SKM-1 treated with dmso at 0.1 percent for 144 hours (cell line): Measurements from ENCODE around the gene EFNB3.
A peak's percentile ranks its signal among the peaks of the same experiment; 100 is the strongest.

Experiments
- DNase-seq: peaks from one replicate; lab custom pipeline; 2025; ENCODE audit not compliant: unreplicated experiment; lab: John Stamatoyannopoulos, UW

Gene EFNB3

GRCh38 chr17:7716901-7717755 is 12.1 kb downstream of the EFNB3 start, which contains the start of gene DNAH2:
TSS of gene DNAH2 (plus strand) at chr17:7717744. CDS start at chr17:7719735, 1,991 bp downstream.
- DNase-seq, result peak; percentile 1

GRCh38 chr17:7717756-7718350 is 12.9 kb downstream of the EFNB3 start:
- no peak for DNase-seq

GRCh38 chr17:7719661-7720060 is 14.7 kb downstream of the EFNB3 start:
- DNase-seq, result no peak

- DNase-seq, result no peak
Observed at GRCh38 chr17:7720125-7720524, 15.1 kb downstream of the EFNB3 start.

- DNase-seq, result no peak
Observed at GRCh38 chr17:7721612-7722011, 16.6 kb downstream of the EFNB3 start.

GRCh38 chr17:7727886-7728285 is 22.9 kb downstream of the EFNB3 start:
- no peak for DNase-seq

GRCh38 chr17:7729816-7730215 is 24.8 kb downstream of the EFNB3 start:
- peak; percentile 24 for DNase-seq

GRCh38 chr17:7732981-7733539 is 28.1 kb downstream of the EFNB3 start:
- DNase-seq, result no peak

GRCh38 chr17:7737601-7738000 is 32.6 kb downstream of the EFNB3 start:
- no peak for DNase-seq

- DNase-seq, result no peak
Observed at GRCh38 chr17:7739746-7740145, 34.7 kb downstream of the EFNB3 start.

GRCh38 chr17:7740481-7741001 is 35.5 kb downstream of the EFNB3 start:
- no peak for DNase-seq

- DNase-seq, result no peak
Observed at GRCh38 chr17:7742729-7743128, 37.7 kb downstream of the EFNB3 start.

GRCh38 chr17:7744416-7744815 is 39.4 kb downstream of the EFNB3 start:
- no peak for DNase-seq

- peak; percentile 36 for DNase-seq
Observed at GRCh38 chr17:7745748-7746470, 40.9 kb downstream of the EFNB3 start.

GRCh38 chr17:7747635-7748071 is 42.7 kb downstream of the EFNB3 start:
- DNase-seq, result no peak

GRCh38 chr17:7748076-7748775 is 43.2 kb downstream of the EFNB3 start:
- DNase-seq, result no peak

GRCh38 chr17:7750321-7750821 is 45.4 kb downstream of the EFNB3 start:
- DNase-seq, result no peak

- no peak for DNase-seq
Observed at GRCh38 chr17:7754656-7755055, 49.7 kb downstream of the EFNB3 start.

GRCh38 chr17:7755095-7755890 is 50.3 kb downstream of the EFNB3 start:
- no peak for DNase-seq

- no peak for DNase-seq
Observed at GRCh38 chr17:7756968-7757367, 52.0 kb downstream of the EFNB3 start.
